ENCODE measurements around the gene SRRM3. TPM values are rescaled to one million over a fixed set of nuclear protein-coding genes. Genes with fewer than 3 reads are reported as not detected.
"Not testable (repeated sequence)": the region's sequence is repeated elsewhere in the genome, so short reads cannot be mapped to it uniquely, and the experiment has no call there.

SRRM3 gene
- polyA plus RNA-seq, 1 of the 3 experiments (the other 2 are of a cell fraction) = 2.7 TPM

DNA sequence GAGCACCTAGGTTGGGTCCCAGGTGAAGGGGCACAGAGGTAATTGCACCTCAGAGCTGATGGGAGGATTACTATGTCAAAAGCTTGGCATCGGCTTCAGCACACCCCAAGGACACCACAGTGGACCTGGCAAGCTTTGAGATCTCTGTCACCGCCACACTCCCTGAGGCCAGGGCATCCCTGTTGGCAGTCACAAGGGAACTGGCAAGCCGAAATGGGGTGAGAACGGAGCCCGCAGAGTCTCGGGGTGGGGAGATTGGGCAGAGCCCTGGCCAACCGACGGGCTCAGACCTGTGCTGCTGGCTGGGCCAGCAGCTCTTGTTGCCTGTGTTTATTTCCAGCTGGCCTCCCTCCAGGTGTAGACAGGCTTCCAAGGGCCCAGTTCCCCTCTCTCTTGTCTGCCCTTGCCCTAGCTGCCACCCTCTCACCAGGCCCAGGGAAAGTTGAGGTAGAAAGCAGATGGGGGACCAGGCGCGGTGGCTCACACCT lies 103.2 kb downstream of the SRRM3 start:
- 93% methylated on average over 8 of the region's 10 CpGs for WGBS (ENCODE audit: low lambda C conversion rate)
- ChIA-PET POLR2A (interaction anchor here (0.6 to 2.1 kb wide), 2 partner anchors 17 to 20 kb away, joined by 5 read pairs; no protein-coding TSS in a partner anchor), CTCF (interaction anchor here (1.1 to 31.3 kb wide), 5 partner anchors 10 to 127 kb away, joined by 3 to 774 read pairs (median 10); partner anchors contain the start of genes HSPB1 and SRRM3)
- H3K79me2 ChIP-seq (ENCODE audit: insufficient read depth) = peaks cover 24% of the 10 kb centered on the region
- DNase-seq = no peak
- TF ChIP-seq TCF12 (IDR thresholded peaks at IDR 0.05) (0 out of 2 replicates have a peak, but pooled peaks have one; percentile 5), ZBTB33 (IDR thresholded peaks at IDR 0.05; ENCODE audit: borderline replicate concordance, low read depth) (0 out of 2 replicates have a peak, but pooled peaks have one; percentile 18), POLR2AphosphoS5 (IDR thresholded peaks at IDR 0.05; ENCODE audit: low read depth, low read length) (0 out of 2 replicates have a peak, but pooled peaks have one; percentile 22), TEAD4 (IDR thresholded peaks at IDR 0.05; ENCODE audit: borderline replicate concordance, insufficient read depth) (no peak), PBX3 (IDR thresholded peaks at IDR 0.05) (0 out of 2 replicates have a peak, but pooled peaks have one; percentile 7)
- peak overlapping the region; percentile 87; the same call in 1 of the 2 replicates for H3K4me2 ChIP-seq
- H3F3A ChIP-seq (replicated peaks; ENCODE audit: insufficient read depth) = peaks cover 21% of the 10 kb centered on the region
- H3K27me3 ChIP-seq (ENCODE audit: insufficient read depth) = no peaks in the 10 kb centered on the region
- H4K20me1 ChIP-seq (ENCODE audit: insufficient read depth) = peaks cover 8% of the 10 kb centered on the region
- peaks cover 18 to 21% of the 10 kb centered on the region in 2 experiments; a peak in 2 of 4 replicates for H3K4me1 ChIP-seq (ENCODE audit: control insufficient read depth in 1 of 2, insufficient read depth in 2 of 2, low read depth in 1 of 2, low read length in 1 of 2)
- H3K9me3 ChIP-seq = no peaks in the 10 kb centered on the region
- H3K27ac ChIP-seq (ENCODE audit: low read depth in 2 of 2, low read length in 1 of 2) = no peak overlapping the region
- H3K36me3 ChIP-seq (replicated peaks in 1 of 2; ENCODE audit: control insufficient read depth in 1 of 2, insufficient read depth in 2 of 2, low read length in 1 of 2) = peaks cover 3 to 10% of the 10 kb centered on the region in 2 experiments
- peak overlapping the region; percentile 88; the same call in 1 of the 2 replicates for H3K9ac ChIP-seq
- H2AFZ ChIP-seq (ENCODE audit: low read depth) = no peak overlapping the region
- H3K4me3 ChIP-seq (ENCODE audit: low read depth in 2 of 2, low read length in 1 of 2) = no peak overlapping the region
- H3K9me2 ChIP-seq = no peaks in the 10 kb centered on the region

DNA sequence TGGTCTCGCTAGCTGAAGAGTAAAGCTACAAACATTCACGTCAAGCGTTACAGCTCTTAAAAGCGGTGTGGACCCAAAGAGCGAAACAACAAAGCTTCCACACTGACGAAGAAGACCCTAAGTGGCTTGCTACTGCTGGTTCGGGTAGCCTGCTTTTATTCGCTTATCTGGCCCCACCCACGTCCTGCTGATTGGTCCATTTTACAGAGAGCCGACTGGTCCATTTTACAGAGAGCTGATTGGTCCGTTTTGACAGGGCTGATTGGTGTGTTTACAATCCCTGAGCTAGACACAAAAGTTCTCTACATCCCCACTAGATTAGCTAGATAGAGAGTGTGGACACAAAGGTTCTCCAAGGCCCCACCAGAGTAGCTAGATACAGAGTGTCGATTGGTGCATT lies 107.2 kb downstream of the SRRM3 start:
- ChIA-PET CTCF (interaction anchor here (2.1 to 21.0 kb wide), 4 partner anchors 16 to 131 kb away, joined by 5 to 774 read pairs (median 64); partner anchors contain the start of genes HSPB1 and SRRM3), POLR2A (interaction anchor here (2.0 kb wide), 1 partner anchor 9 kb away, joined by 14 read pairs; no protein-coding TSS in a partner anchor)
- not testable (repeated sequence) for DNase-seq; H3K36me3 ChIP-seq (replicated peaks in 1 of 2; ENCODE audit: control insufficient read depth in 1 of 2, insufficient read depth in 2 of 2, low read length in 1 of 2); H3K27ac ChIP-seq (ENCODE audit: low read depth in 2 of 2, low read length in 1 of 2); H2AFZ ChIP-seq (ENCODE audit: low read depth); H4K20me1 ChIP-seq (ENCODE audit: insufficient read depth); H3K9ac ChIP-seq; H3K9me2 ChIP-seq; H3K4me3 ChIP-seq (ENCODE audit: low read depth in 2 of 2, low read length in 1 of 2); H3K4me2 ChIP-seq; H3K27me3 ChIP-seq (ENCODE audit: insufficient read depth); H3K9me3 ChIP-seq
- Histone ChIP-seq H3F3A (replicated peaks; ENCODE audit: insufficient read depth) (peaks cover 16% of the 10 kb centered on the region), H3K4me1 (ENCODE audit: control insufficient read depth in 1 of 2, insufficient read depth in 2 of 2, low read depth in 1 of 2, low read length in 1 of 2) (peaks cover 16 to 31% of the 10 kb centered on the region in 2 experiments; a peak in 2 of 4 replicates), H3K79me2 (ENCODE audit: insufficient read depth) (peaks cover 10% of the 10 kb centered on the region)
- 91% methylated on average over 12 of the region's 12 CpGs for WGBS (ENCODE audit: low lambda C conversion rate)

DNA sequence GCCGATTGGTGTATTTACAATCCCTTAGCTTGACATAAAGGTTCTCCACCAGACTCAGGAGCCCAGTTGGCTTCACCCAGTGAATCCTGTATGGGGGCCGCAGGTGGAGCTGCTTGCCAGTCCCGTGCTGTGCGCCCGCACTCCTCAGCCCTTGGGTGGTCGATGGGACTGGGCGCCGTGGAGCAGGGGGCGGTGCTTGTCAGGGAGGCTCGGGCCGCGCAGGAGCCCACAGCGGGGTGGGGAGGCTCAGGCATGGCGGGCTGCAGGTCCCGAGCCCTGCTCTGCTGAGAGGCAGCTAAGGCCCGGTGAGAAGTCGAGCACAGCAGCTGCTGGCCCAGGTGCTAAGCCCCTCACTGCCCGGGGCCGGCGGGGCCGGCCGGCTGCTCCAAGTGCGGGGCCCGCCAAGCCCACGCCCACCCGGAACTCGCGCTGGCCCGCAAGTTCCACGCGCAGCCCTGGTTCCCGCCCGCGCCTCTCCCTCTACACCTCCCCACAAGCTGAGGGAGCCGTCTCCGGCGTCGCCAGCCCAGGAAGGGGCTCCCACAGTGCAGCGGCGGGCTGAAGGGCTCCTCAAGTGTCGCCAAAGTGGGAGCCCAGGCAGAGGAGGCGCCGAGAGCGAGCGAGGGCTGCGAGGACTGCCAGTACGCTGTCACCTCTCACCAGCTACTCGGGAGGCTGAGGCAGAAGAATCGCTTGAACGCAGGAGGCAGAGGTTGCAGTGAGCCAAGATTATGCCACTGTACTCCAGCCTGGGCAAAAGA lies 107.8 kb downstream of the SRRM3 start:
- Histone ChIP-seq H3K4me1 (ENCODE audit: control insufficient read depth in 1 of 2, insufficient read depth in 2 of 2, low read depth in 1 of 2, low read length in 1 of 2) (peaks cover 10 to 29% of the 10 kb centered on the region in 2 experiments; a peak in 2 of 4 replicates), H3F3A (replicated peaks; ENCODE audit: insufficient read depth) (peaks cover 11% of the 10 kb centered on the region)
- not testable (repeated sequence) for H3K79me2 ChIP-seq (ENCODE audit: insufficient read depth); H2AFZ ChIP-seq (ENCODE audit: low read depth); H3K36me3 ChIP-seq (replicated peaks in 1 of 2; ENCODE audit: control insufficient read depth in 1 of 2, insufficient read depth in 2 of 2, low read length in 1 of 2); H3K27ac ChIP-seq (ENCODE audit: low read depth in 2 of 2, low read length in 1 of 2); H3K4me2 ChIP-seq; H3K9ac ChIP-seq; H3K27me3 ChIP-seq (ENCODE audit: insufficient read depth); DNase-seq; H3K9me3 ChIP-seq; H3K9me2 ChIP-seq; H4K20me1 ChIP-seq (ENCODE audit: insufficient read depth); H3K4me3 ChIP-seq (ENCODE audit: low read depth in 2 of 2, low read length in 1 of 2)
- ChIA-PET POLR2A (interaction anchor here (2.0 kb wide), 1 partner anchor 8 kb away, joined by 14 read pairs; no protein-coding TSS in a partner anchor), CTCF (interaction anchor here (4.2 to 21.0 kb wide), 4 partner anchors 17 to 132 kb away, joined by 21 to 774 read pairs (median 104); partner anchors contain the start of genes HSPB1 and SRRM3)
- 97% methylated on average over 50 of the region's 50 CpGs for WGBS (ENCODE audit: low lambda C conversion rate)
